ENCODE results near the gene SYK. TPM values are rescaled to one million over a fixed set of nuclear protein-coding genes. Genes with fewer than 3 reads are reported as not detected.

The SYK gene
- total and polyA plus RNA-seq, 2 of the 13 experiments (the other 11 are each of a cell fraction or from before 2014, with no cell fraction given) = not detected

DNA sequence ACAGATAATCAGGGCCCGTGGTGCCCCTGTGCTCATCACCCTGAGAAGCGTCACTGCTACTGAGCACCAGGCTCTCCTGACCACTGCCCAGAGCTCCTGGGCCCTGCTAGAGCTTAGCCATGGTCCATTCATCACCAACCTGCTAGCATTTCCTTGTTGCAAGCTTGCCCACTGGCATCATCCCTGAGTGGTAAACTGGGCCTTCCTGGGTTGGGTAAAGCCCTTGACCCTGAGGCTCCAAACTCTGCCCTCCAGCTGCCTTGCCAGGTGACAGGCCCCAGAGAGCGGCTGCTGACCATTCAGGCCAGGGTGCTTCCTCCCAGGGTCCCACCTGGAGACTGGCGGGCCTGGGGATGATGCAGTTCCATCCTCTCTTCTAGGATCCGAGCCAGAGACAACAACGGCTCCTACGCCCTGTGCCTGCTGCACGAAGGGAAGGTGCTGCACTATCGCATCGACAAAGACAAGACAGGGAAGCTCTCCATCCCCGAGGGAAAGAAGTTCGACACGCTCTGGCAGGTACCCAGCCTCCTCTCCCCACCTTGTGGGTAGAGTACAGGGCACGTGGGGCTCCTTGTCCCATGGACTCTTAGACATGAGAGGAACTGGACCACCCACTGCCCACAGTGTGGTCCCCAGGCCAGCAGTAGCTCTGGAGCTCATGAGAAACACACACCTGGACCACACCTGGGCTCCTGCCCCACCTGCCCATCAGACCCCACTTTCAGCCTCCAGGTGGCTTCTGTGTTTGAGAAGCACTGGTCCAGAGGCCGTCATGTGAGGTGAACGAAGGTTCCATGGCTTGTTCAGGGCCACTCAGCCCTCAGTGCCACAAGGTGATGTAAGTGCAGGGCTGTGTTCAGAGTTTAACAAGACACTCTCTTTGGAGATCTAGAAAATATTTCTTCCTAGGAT lies 60.5 kb downstream of the SYK start:
- in situ Hi-C loops (cut with HindIII; ENCODE audit: extremely low pct_ligation_motif_present, low pct_unique_long_range_greater_than_20kb) = loop anchor here (25.0 kb wide), 1 partner anchor 625 kb away; no protein-coding TSS in a partner anchor
- TF ChIP-seq, protein P1, sequence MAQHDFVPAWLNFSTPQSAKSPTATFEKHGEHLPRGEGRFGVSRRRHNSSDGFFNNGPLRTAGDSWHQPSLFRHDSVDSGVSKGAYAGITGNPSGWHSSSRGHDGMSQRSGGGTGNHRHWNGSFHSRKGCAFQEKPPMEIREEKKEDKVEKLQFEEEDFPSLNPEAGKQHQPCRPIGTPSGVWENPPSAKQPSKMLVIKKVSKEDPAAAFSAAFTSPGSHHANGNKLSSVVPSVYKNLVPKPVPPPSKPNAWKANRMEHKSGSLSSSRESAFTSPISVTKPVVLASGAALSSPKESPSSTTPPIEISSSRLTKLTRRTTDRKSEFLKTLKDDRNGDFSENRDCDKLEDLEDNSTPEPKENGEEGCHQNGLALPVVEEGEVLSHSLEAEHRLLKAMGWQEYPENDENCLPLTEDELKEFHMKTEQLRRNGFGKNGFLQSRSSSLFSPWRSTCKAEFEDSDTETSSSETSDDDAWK (CRISPR knock-in tag; IDR thresholded peaks at IDR 0.05) = no peak
- TF ChIP-seq ZNF562 (CRISPR knock-in tag; IDR thresholded peaks at IDR 0.05; ENCODE audit: borderline replicate concordance) (no peak), MED1 (CRISPR knock-in tag; IDR thresholded peaks at IDR 0.05) (no peak), MAF1 (CRISPR knock-in tag; IDR thresholded peaks at IDR 0.05; ENCODE audit: borderline replicate concordance) (no peak), GPN1 (CRISPR knock-in tag; IDR thresholded peaks at IDR 0.05; ENCODE audit: borderline replicate concordance) (no peak), SCMH1 (CRISPR knock-in tag; IDR thresholded peaks at IDR 0.05; ENCODE audit: borderline replicate concordance) (no peak)
- TF ChIP-seq, protein P2, sequence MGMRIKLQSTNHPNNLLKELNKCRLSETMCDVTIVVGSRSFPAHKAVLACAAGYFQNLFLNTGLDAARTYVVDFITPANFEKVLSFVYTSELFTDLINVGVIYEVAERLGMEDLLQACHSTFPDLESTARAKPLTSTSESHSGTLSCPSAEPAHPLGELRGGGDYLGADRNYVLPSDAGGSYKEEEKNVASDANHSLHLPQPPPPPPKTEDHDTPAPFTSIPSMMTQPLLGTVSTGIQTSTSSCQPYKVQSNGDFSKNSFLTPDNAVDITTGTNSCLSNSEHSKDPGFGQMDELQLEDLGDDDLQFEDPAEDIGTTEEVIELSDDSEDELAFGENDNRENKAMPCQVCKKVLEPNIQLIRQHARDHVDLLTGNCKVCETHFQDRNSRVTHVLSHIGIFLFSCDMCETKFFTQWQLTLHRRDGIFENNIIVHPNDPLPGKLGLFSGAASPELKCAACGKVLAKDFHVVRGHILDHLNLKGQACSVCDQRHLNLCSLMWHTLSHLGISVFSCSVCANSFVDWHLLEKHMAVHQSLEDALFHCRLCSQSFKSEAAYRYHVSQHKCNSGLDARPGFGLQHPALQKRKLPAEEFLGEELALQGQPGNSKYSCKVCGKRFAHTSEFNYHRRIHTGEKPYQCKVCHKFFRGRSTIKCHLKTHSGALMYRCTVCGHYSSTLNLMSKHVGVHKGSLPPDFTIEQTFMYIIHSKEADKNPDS (CRISPR knock-in tag; IDR thresholded peaks at IDR 0.05) = no peak
- Histone ChIP-seq H3K36me3 (replicated peaks in 1 of 2; ENCODE audit: control insufficient read depth in 1 of 2, insufficient read depth in 2 of 2, low read length in 2 of 2) (no peaks in the 10 kb centered on the region), H3K79me2 (ENCODE audit: insufficient read depth, low read length) (no peaks in the 10 kb centered on the region), H3K4me1 (ENCODE audit: insufficient read depth, low read length) (no peaks in the 10 kb centered on the region), H3K9ac (ENCODE audit: insufficient read depth, low read depth, low read length) (no peak overlapping the region), H4K20me1 (ENCODE audit: insufficient read depth, low read length) (no peaks in the 10 kb centered on the region), H3K9me3 (ENCODE audit: low read length) (no peaks in the 10 kb centered on the region), H3K27ac (ENCODE audit: extremely low read length, insufficient read depth, low read length) (no peak overlapping the region), H3K4me3 (replicated peaks in 1 of 3; ENCODE audit: insufficient read depth in 1 of 3, low read depth in 2 of 3, low read length in 3 of 3) (no peak overlapping the region), H2AFZ (ENCODE audit: low read length) (no peak overlapping the region), H3K27me3 (ENCODE audit: control insufficient read depth in 1 of 2, insufficient read depth in 2 of 2, low read length in 2 of 2) (peaks cover 2 to 24% of the 10 kb centered on the region in 2 experiments; a peak in 3 of 5 replicates), H3K4me2 (ENCODE audit: low read depth, low read length) (no peak overlapping the region)
- intact Hi-C loops (cut with micrococcal nuclease; ENCODE audit: unreplicated experiment) = no loop called here
- DNase-seq (ENCODE audit: low spot score) = no peak
- POLR2A ChIA-PET = no interaction called here
- no peak for FAIRE-seq
- CTCF ChIA-PET (ENCODE audit: low intra/inter-chr PET ratio, low total read pairs) = no interaction called here
- no peak for ATAC-seq
- WGBS (ENCODE audit: low lambda C conversion rate) = 4% methylated on average over 3 of the region's 16 CpGs
- no TSS peak for BruUV-seq (replicated peaks)
